NCI-H2196 treated with DMSO at 0.1 percent for 48 hours (cell line): ENCODE results near the gene SLC5A10.

ENCODE experiments used
- DNase-seq: peaks from one replicate; lab custom pipeline; 2025; ENCODE audit not compliant: unreplicated experiment; lab: John Stamatoyannopoulos, UW

The SLC5A10 gene

DNA sequence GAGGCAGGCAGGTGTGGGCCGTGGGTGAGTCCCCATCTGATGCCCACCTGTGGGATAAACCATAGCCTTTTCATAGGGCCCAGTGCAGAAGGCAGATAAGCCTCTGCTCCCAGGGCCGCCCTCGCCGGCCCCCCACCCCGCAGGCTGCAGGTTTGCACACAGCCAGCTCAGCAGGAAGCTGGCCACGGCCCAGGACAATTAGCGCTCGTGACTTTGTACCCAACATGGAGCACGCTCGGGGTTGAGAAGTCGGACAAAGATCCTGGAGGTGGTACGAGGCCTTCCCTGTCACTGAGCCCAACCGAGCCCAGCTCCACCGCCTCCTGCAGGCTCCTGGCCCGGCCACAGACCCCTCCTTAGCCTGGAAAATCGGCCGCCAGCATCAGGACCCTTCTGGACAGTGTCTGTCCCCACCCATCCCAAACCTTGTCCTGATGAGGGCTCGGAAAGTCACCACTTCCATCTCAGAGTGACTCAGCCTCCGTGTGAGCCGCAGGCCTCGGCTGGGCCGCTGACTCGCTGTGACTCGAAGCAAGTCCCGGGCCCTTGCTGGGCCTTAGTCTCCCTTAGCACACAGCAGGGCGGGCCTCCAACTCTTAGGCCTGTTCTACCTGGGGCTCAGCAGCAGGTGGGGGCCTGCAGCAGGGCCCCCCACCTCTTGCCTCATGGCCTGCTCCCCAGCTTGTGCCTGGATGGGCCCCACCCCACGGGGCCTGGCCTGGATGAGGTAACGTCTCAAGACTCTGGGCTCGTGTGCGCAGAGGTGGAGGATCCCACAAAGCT, 29.9 kb downstream of the SLC5A10 start:
- no peak for DNase-seq

DNA sequence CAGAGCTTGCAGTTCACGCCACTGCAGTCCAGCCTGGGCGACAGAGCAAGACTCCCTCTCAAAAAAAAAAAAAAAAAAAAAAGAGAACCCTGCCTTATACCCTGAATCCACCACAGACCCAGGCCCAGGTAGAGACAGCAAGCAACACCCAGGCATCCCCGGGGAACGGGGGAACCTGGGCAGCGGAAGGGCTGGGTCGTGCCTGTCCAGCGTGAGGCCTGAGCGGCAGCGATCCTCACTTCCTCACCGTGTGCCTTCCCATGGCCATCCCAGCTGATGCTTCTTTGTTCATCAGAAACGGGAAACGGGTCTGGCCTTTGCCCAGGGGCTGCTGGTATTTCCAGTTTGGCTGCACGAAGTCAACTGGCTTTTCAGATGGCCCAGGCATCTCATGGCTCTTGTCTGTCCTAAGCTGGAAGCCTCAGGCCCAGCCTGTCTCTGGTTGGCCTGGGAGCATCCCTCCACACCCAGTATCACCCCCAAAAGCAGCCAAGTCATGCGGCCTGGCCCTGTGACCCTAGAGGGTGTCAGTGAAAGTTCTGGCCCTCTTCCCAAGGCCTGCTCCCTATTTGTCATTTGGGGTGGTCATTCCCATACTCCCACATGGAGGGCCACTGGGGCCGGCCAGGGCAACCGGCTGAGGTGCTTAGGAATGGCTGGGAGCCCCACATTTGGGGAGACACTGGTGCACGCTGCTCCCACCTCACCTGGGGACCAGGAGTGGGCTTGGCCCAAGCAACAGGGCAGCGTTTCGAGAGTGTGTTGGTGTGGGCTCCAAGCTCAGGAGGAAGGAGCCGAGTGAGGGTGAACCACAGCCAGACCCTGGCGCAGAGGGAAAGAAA, 32.5 kb downstream of the SLC5A10 start:
- no peak for DNase-seq

DNA sequence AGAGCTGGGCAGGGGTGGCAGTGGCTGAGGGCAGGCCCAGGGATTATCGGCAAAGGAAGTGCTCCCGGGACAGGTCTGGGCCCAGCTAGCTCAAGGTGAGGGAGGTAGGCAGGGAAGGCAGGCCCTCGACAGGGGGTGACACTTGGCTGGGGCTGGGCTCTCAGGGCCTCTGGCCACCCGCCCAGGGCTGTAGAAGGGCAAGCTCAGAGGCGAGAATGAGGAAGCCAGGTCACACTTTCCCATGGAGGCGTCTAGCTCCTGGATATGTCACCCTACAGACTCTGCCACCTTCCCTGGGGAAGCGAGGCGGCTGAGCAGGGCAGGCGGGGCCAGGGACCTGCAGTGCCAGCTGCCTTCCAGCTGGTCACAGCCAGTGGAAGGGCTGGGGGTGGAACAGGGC, 33.5 kb downstream of the SLC5A10 start:
- DNase-seq: no peak

DNA sequence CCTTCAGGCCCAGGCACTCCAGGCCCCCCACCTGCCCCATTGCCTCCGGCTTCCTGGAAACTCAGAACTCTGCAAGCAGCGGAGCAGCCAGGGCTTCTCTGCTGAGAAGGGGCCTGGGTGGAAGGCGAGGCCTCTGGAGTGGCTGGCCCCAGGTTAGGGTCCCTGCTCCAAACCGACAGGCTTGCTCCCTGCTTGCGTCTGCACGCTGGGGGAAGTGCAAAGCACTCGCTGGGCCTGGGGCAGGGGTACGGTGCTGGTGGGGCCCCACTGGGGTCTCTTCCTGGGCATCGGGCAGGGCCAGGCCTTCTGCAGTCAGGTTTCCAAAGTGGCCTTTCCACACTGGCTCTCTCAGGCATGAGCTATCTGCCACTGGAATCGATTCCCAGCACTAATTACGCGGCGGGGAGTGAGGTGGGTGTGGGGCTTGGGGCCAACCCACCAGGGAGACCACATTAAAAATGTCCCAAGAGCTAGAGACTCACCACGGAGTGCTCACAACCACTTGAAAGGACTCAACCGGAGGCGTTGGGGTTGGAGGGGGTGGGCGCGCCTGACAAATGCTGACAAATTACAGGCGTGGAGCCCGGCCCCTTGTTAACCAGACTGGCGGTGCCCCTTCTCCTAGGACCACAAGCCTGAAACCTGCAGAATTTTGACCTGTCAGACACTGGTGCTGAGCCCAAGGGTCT, 34.7 kb downstream of the SLC5A10 start:
- DNase-seq: no peak

DNA sequence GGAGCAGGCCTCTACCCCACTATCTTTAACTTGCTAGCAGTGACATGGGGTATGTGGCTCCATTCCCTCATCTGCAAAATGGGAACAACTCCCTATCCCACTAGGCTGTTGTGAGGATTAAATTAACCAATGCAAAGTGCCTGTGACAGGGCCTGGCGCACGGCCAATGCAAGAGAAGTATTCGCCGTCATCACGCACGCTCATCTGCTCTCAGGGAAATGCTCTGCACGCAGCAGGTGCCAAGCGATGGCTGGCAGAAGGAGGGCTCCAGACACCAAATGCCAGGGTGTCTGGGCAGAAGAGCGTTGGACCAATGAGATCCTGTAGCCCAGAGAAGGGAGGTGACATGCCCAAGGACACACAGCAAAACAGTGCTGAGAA, 35.3 kb downstream of the SLC5A10 start:
- no peak for DNase-seq

DNA sequence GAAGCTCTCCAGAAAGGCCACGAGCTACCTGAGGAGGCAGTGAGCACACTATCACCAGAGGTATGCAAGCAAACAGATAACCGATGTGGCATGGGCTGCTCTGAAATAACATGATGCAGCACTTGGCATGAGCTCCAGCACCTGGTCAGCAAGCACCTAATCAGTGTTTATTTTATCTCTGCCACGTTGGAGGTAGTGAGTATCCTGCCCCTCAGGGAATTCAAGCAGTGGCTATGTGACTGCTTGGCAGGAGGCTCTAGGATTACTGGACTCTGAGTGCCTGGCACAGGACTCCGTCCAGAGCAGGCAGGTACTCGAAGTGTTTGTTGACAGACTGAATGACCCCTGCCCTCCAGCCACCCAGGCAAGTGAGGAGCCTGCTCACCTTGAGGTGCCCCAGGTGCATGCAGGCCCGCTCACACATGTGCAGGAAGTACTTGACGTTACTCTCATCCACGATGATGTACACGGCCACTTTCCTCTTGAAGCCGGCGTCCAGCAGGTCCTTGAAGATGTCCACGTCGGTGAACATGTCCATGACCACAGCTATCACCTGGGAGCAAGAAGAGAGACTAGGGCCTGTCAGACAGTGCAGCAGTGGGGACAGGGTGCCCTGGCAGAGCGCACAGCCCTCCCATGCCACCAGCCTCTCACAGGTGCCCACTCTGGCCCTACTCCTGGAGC, 36.0 kb downstream of the SLC5A10 start:
- DNase-seq: peak; percentile 17

DNA sequence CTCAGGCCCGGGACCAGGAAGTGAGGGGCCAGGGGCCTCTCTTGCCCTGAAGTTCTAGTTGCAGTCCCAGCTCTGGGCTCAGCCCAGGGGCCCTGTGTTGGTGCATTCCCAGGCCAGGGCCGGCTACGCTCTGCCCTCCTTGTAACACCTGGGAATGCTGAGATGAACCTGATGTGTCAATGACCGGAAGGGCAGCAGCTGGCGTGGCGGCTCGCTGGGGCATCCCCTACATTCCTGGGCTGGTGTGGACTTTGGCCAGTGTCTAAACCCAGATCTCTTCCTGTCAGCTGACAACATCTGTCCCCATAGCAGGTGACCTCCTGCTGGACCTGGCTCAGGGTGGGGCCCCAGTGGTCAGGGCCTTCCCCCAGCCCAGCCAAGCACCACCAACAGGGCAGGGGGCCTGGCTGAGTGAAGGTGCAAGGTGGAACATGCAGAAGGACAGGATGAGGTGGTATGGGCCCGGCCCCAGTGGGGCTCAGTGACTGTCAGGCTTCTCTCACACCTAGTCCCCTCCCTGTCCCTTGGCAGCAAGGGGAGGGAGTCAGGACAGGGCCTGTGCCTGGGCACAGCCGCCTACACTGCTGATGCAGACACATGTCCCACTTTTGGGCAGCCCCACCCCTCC, 36.7 kb downstream of the SLC5A10 start:
- DNase-seq: no peak

DNA sequence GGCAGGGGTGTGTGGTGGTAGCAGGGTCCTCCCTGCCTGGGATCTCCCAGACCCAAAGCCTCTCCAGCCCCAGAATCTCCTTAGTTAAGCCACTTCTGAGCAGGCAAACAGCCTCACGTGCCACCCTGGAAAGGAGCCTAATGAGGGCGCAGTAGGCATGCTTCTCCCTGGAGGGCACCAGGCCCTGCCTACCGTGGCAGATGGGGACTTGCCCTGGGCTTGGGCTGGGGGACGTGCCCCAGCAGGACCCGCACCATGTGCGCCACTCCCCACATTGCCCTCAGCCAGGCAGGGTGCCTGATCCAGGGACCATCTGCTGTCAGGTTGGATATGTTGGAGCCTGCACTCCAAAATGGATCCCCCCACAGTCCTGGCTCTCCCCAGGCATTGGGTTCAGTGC, 38.4 kb downstream of the SLC5A10 start:
- no peak for DNase-seq

DNA sequence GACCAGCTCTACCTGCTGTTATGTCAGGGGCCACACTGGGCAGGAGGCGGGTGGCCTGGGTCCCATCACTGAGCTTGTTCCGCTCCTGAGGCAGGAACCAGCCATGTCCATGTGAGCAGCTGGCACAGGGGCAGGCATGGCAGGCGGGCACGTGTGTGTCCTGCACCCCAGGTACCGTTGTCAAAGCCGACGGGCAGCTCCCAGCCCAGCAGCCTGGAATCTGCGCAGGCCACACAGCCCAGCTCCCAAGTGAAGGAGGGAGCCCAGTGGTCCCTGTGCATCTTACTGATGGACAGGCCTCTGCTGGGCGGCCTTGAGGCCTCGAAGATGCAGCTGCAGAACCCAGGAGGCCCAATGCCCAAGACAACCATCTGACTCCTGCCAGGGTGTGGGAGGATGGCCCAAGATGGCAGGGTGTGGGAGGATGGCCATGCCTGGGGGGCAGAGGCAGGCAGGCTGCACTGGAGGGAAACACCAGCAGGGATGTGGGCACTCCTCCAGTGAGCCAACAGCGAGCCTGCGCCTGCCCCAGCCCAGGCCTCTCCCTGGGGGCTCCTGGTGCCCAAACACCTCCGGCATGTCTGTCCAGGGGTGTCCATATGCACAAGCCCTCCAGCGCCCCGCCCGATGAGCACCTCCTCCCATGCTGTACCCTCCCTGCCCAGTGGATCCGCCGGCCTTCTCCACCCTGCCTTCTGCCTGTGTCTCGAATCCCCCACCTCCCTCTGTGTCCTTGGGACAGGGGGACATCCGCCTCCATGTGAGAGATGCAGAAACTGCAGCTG, 39.8 kb downstream of the SLC5A10 start:
- DNase-seq: no peak

DNA sequence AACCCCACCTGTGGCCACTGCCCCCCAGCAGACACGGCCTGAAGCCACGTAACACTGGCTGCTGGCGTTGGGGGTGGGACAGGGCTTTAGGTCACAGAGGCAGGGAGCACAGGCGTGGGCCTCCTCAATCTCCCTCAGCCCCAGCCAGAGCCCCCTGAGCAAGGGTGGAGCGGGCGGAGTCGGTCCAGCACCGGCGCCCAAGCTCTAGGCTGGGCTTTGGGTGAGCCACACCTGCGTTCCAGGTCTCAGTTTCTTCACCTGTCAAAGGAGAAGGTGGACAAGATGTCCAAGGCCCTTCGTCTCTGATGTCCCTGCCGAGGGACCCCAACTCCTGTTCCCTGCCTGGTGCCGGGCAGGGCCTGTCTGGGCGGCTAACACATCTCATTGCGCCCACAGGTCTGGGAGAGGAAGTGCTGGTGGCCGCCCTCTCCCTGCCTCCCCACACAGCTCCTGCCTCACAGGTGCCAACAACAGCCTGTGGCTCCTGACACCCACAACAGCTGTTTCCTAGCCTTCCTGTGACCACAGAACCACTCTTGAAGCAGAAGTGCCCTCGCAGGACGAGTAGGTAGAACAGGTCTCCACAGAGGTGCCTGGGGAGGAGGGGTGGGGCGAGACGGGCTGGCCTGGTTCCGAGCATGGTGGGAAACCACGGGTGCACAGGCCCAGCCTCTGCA, 40.6 kb downstream of the SLC5A10 start:
- no peak for DNase-seq

DNA sequence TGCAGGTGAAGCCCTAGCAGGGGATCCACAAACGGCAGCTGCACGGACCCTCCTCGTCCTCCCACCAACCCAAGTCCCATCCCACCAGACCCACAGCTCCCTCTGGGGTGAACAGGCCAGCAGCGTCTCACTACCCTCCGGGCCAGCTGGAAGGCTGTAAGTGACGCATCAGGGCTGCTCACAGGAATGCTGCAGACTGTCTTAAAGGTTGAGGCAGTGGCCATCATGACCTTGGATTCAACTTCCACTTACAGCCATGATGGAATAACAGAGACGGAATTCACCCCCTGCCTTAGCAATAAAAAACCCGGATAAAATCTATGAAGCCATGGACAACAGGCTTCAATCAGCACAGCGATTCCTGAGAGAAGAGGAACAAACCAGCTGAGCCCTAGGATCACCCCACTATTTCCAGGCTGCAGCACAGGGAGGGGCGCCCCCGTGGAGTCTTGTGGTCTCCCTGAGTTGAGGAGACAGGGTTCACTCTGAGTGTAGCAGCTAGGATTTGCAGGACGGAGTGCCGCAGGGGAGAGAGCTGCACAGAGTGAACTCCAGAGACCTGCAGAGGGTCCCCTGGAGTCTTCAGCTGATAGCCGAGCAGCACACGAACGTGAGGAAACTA, 42.1 kb downstream of the SLC5A10 start:
- DNase-seq: no peak

DNA sequence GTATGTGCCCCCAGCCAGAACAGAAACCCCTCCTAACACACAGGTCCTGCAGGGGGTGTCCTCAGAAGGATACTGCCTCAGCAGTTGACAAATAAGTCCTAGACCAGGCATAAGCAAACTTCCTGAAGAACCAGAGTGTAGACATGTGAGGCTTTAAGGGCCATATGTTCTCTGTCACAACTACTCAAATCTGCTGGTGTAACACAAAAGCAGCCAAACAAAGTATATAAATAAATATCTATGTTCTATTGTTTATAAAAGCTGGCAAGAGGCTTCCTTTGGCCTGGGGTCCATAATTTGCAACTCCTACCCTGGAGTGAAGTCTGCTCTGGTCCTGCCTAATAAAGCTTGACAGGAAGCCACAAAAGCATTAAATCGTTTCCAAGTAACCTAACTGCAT, 42.7 kb downstream of the SLC5A10 start:
- DNase-seq: no peak

DNA sequence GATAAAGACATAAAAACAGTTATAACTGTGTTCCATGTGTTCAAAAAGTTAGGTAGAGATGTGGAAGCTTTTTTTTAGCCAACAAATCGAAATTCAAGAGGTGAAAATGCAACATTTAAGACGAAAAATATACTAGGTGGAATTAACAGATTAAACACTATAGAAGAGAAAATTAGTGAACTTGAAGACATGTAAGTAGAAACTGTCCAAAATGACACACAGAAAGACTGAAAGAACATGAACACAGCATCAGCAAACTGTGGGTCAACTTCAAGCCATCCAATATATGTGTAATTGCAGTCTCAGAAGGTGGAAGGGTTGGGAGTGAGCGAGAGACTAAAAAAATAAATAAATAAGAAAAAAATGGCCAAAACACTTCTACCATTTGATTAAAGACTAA, 43.3 kb downstream of the SLC5A10 start:
- DNase-seq: no peak

DNA sequence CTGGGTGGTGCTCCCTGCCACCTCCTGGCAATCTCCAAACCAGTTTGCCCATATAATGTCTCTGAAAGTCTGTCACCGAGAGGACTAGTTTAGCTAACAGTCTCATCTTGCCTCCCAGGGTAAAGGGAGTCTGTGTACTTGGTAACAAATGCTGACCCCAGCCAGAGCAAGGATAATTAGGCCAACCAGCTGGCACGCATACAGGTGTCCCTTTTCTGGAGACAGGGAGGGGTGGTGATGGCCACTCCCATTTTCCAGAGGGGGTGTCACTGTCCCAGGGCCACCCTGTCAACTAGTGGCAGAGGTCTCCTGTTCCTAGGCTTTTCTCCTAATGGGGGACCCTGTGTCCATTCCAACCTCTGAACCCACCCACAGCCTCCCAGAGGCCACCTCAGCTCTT, 44.5 kb downstream of the SLC5A10 start:
- DNase-seq: no peak

DNA sequence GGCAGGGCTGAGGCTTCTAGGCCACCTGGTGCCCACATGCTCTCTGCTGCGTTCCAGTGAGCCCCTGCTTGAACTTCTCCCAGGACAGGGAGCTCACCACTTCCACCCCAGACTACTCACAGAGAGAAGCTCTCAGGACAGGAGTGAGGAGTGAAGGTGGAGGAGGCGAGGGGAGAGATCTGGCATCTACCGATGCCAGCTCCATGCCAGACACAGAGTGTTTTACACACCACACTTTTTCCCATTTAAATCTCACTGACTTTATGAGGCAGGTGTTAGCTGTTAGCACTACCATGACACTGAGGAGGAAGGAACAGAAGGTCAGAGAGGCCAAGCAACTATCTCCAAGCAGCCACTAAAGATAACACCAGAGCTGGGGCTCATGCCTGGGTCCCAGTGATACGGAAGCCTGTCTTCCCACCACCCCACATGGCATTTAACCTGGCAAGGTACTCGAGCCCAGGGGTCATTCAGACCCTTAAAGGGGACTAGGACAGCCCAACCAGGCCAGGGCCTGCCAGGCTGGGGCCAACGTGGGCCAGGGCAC, 45.8 kb downstream of the SLC5A10 start:
- no peak for DNase-seq

DNA sequence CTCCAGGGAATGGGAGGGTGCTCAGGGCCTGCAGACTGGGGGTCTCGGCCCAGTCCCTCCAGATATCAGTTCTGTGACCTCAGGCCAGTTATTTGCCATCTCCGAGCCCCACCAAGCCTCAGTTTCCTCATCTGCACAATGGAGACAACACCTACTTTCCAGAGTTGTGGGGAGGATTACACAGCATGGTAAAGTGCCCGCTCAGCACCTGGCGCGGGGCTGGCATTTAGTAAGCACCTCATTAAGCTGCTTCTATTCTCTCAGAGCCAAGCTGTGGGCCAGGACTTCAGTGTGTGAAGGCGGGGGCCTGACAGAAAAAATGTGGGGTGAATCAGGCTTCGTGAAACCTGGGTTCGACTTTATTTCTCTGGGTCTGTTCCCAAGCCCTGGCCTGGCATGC, 47.4 kb downstream of the SLC5A10 start:
- no peak for DNase-seq

DNA sequence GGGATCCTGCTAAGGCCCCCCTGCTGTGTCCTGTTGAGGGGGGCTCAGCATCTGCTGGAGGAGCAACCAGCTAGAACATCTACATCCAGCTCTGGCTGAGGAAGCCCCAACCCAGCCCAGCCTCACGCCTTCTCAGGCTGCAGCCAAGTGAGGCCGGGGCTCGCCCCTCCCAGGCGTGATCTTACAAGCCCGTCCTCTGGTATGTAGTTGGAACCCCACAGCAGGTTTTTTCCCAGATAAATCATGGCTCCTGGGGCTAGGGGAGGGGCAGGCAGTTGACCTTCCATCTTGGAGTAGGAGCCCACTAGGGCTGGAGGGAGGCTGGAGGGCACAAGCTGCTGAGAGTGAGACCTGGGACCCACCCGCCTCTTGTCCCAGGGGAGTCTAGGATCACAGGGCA, 47.9 kb downstream of the SLC5A10 start:
- no peak for DNase-seq

DNA sequence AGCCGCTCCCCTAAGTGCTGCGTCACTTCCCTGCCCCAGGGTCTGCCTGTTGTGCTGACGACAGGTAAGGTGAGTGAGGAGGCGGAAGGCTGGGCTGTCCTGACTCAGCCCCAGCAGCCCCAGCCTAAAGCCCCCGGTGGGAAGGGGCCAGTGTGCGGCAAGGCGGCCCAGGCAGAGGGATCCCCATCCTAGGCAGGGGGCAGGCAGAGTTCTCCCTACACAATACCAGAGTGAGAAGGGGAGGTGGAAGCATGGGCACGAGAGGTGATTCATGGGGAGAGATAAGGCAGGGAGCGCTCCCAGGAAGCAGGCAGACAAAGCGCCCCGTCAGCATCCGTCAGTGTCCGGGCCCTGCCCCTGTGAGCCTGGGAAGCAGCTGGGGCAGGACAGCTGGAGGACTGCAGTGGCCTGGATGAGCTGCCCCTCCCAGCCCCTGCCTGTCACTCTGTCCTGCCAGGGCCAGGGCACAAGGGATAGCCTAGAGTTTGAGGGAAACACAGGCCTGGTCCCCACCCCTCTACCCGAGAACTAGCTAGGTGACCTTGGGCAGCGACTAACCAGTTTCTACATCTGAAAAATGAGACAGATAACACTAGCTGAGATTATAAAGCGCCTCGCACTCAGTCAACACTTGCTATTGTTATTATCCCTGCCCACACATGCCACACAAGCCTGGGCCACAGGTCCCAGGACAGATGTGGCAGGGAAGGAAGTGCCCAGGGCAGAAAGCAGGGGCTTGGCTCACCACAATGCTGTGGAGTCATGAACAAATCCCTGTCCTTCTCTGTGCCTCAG, 48.8 kb downstream of the SLC5A10 start:
- DNase-seq: no peak
